Activated CD4-positive, alpha-beta T cell treated with anti-CD3 and anti-CD28 coated beads, Interleukin-2, amount 50 U/mL, for 48 hours (primary cell): Measurements from ENCODE around the gene BBC3.
"Not testable (repeated sequence)": the region's sequence is repeated elsewhere in the genome, so short reads cannot be mapped to it uniquely, and the experiment has no call there.

ENCODE experiments used
- DNase-seq, 2 experiments: peaks; one replicate each; pipeline ENCODE4 v3.0.0-alpha.2; 2020

BBC3 gene

GRCh38 chr19:47257411-47258169 is 26.6 kb upstream of the BBC3 start:
- no peak for DNase-seq

GRCh38 chr19:47256693-47257410 is 25.9 kb upstream of the BBC3 start:
- peak; percentile 100 for DNase-seq

DNA sequence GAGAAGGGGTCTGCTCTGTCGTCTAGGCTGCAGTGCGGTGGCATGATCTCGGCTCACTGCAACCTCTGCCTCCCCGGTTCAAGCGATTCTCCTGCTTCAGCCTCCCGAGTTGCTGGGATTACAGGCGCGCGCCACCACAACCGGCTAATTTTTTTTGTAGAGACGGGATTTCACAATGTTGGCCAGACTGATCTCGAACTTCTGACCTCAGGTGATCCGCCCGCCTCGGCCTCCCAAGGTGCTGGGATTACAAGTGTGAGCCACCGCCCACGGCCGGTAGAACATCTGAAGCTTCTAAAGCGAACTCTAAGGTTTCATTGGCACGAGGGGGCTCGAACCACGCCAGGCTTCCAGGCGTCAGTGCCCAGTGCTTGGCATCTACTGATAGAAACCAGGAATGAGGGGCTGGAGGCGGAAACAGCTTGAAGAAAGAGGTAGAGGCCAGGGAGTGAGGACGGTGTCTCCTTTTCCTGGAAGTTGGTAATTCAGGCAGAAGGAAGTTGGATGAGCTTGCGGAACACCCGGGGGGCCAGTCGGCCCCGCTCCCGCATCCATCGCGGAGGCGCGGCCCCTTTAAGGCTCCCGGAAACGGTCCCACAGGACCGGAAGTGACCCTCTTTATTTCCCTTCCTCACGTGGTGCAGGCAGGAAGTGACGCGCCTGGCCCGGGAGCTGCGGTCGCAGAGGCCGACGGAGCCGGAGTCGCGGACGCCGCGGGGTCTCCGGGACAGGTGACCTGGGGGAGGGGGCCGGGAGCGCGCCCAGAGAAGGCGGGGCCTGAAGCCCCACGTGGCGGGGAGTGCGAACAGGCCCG is 25.1 kb upstream of the BBC3 start, which contains the start of gene CCDC9:
Gene CCDC9, plus strand, starts transcription at position 647 of the 814 bp plus-strand sequence. CDS start 1,876 bp downstream, outside the sequence.
- DNase-seq: peak; percentile 95 to 96

DNA sequence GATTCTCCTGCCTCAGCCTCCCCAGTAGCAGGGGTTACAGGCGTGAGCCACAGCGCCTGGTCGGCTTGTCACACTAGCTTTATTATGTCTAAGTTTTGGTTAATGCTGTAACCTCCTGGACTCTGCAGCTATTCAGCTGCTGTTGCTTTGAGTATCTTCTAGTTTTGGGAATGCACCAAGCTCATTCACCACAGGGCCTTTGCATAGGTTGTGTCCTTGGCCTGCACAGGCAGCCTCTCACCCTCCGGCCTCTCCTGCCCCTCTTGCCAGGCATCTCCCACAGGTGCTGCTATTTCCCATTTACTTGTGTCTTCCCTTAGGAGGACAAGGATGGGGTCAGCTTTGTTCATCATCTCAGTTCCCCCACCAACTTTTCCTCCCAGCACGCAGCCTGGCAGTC is 23.0 kb upstream of the BBC3 start:
- no peak for DNase-seq

GRCh38 chr19:47253467-47253881 is 22.5 kb upstream of the BBC3 start:
- DNase-seq: no peak

DNA sequence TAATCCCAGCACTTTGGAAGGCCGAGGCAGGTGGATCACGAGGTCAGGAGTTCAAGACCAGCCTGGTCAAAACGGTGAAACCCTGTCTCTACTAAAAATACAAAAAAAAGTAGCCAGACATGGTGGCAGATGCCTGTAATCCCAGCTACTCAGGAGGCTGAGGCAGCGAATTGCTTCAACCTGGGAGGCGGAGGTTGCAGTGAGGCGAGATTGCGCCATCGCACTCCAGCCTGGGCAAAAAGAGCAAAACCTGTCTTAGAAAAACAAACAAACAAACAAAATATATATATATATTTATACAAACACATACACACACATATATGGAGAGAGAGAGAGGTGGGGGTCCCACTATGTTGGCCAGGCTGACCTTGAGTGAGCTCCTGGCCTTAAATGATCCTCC is 22.0 kb upstream of the BBC3 start:
- DNase-seq: not testable (repeated sequence)

DNA sequence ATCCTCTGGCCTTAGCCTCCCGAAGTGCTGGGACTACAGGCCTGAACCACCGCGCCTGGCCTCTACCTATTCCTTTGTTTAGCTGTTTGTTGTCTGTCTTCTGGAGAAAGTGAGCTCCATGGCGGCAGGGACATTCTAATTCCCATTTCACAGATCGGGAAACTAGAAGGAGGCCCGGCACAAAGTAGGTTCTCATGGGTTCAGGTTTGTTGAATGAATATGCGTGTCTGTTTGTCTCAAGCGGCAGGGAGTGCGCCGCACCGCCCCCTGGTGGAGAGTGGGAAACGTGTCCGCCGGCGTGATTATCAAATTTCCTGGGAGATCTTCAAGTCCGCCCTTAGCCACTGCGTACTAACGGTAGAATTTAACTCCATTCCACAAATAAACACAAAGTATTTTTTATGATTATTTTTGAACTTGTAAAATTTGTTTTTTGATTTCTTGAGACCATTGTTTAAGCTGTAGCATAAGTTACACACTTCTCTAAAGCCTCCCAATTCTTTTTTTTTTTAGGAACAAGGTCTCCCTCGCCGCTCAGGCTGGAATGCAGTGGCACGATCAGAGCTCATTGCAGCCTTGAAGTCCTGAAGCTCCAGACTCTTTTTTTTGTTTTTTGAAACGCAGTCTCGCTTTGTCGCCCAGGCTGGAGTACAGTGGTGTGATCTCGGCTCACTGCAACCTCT is 16.4 kb upstream of the BBC3 start:
- peak; percentile 85 to 88 for DNase-seq

DNA sequence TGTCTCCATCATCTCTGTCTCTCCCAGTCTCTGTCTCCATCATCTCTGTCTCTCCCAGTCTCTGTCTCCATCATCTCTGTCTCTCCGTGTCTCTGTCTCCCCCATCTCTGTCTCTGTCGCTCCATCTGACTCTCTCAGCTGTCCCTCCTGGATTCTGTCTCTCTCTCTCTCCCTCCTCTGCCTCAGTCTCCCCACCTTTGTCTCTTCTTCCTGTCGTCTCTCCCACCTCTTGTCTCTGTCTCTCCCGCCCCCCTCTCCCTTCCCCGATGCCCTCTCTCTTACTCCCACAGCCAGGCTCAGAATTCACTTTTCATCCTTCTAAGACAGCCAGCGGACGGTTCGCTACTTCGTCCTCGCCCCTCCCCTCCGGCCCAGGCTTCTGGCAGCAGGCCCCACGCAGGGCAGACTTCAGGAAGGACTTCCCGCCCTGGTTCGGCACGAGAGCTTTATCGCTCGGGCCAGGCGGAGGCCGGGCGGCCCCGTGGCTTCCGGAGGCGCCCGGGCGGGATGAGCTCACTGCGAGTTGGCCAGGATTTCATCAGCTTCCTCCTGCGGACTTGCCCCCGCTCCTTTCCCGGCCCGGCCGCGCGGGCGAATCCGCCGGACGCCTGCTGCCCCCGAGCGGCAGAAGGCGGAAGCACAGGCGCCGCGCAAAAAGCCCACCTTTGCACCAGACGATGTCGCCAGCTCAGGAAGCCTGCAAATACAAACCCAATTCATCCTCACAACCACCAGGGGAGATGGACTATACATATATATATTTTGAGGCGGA is 13.0 kb upstream of the BBC3 start:
- peak; percentile 89 to 92 for DNase-seq

GRCh38 chr19:47243364-47243775 is 12.4 kb upstream of the BBC3 start:
- DNase-seq: no peak

DNA sequence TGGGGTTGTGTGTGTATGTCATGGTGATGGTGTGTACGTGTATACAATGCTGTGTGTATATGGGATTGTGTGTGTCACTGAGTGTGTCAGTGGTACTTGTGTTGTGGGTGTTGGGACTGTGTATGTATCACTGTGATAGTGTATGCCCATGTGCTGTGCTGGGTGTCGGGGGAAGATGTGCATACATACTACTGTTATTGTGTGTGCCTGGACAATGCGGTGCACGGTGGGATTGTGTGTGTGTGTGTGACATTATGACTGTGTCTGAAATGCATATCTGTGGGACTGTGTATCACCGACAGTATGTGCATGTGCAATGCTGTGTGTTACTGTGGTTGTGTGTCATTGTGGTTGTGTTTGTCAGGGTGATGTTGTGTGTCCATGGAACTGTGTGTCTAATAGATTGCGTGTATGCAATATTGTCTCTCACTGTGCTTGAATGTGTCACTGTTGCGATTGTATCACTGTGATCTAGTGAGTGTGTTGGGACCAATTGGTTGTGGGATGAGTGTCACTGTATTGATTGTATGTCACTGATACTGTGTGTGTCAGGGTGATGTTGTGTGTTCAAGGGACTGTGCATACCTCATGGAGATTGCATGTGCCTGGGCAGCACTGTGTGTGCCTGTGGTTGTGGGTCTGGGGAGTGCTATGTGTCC is 11.0 kb upstream of the BBC3 start:
- DNase-seq: no peak

GRCh38 chr19:47240996-47241918 is 10.3 kb upstream of the BBC3 start:
- DNase-seq: peak; percentile 80 to 84

DNA sequence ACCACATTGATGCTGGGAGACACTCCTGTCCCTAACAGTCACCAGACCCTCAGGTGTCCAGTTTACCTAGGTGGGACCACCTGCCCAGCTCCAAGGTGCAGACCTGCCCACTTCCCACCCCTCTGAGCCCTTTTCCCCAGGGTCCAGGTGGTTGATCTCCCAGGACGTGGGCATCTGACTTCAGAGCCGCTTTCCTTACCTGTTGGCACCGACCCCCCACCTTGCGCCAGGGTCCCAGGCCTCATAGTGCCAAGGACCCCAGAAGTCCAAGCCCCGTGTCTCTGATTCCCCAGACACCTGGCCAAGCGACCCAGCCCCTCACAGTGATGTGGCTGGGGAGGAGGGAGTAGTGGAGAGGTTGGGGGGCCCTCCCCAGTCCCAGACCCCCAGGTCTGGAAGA is 9.6 kb upstream of the BBC3 start:
- DNase-seq: no peak

DNA sequence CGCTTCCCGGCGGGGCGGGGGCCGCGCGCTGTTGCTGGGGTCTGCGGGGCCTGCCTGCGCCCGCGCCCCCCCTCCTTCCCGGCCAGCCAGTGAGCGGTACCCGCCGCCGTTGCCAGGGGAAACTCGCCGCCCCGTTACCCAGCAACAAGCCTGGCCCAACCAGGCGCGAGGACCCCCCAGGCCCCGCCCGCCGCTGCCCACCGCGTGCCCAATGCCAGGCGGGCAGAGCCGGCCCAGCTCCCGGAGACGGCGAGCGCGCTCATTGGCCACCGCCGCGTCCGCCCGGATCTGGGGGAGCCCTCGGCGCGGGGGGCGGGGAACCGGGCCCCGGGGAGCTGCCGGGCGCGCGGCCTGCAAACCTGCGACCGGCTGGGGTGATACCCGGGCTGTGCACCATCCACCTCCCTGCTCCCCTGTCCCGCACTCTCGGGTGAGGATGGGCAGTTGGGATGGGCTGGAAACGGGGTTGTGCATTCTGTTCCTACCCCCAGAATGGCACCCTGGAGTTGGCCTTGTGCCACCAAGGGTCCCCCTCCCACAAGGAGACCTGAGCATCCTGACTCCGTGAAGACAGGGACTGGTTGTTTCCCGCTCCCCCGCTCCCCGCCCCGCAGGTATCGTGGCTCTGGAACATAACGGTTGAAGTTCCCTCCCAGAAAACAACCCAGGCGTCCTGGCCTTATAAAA is 8.8 kb upstream of the BBC3 start:
- DNase-seq: peak; percentile 46 to 54

- DNase-seq: no peak
These were observed 8.2 kb upstream of the BBC3 start for GRCh38 chr19:47239152-47239551.

GRCh38 chr19:47236072-47236675 is 5.2 kb upstream of the BBC3 start:
- no peak for DNase-seq

GRCh38 chr19:47232422-47233211 is 1.6 kb upstream of the BBC3 start:
- peak; percentile 31 to 55 for DNase-seq

- peak; percentile 89 to 90 for DNase-seq
These were observed 436 bp upstream of the BBC3 start for GRCh38 chr19:47231215-47232054.
